ENCODE data around the gene GUCY2F.

Gene GUCY2F

DNA sequence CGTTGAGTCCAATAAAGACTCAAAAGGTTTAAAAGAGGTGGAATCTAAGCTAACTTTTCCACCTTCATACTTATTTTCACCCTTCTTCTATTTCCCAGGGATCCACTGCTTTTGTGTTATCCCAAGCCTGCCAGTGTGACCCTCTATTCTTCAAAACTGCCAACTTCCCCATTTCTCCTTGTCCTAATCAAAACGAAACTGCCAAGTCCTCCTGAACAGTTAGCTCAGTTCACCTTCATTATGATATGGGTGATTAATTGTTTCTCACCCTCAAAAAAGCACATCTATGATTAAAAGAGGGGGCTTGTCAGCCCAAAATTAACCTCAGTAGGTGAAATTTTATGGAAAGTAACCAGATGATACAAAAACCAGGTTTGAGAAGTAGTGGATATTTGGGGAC, 108.4 kb downstream of the GUCY2F start:
- Mint-ChIP-seq H3K27me3 (no peaks in the 10 kb centered on the region), H3K27ac (no peak overlapping the region), H3K36me3 (ENCODE audit: low read depth) (no peaks in the 10 kb centered on the region), H3K4me1 (ENCODE audit: low read depth) (no peaks in the 10 kb centered on the region), H3K9me3 (no peaks in the 10 kb centered on the region), H3K4me3 (no peak overlapping the region)

DNA sequence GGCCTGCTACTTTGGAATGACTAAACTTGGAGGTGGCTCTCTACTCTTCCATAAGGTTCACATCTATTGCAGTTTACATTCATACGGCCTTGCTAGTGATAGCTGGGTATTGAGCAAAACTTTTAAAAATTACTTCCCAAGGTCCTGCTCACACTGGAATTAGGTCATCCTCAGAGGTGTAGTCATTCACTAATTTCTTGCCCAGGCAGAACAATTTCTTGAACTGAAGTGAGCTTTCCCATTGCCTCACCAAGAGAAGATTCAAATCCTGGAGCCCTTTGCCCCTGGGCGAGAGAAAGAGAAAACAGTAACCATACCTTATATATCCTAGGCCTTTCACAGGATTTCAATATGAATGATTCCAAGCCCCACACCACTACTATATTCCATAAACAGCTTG, 109.2 kb downstream of the GUCY2F start:
- no peak overlapping the region for H3K4me3 Mint-ChIP-seq
- no peak overlapping the region for H3K27ac Mint-ChIP-seq
- H3K27me3 Mint-ChIP-seq, result no peaks in the 10 kb centered on the region
- no peaks in the 10 kb centered on the region for H3K4me1 Mint-ChIP-seq (ENCODE audit: low read depth)
- H3K9me3 Mint-ChIP-seq, result no peaks in the 10 kb centered on the region
- no peaks in the 10 kb centered on the region for H3K36me3 Mint-ChIP-seq (ENCODE audit: low read depth)

- peaks cover 3% of the 10 kb centered on the region for H3K27me3 Mint-ChIP-seq
- no peaks in the 10 kb centered on the region for H3K4me1 Mint-ChIP-seq (ENCODE audit: low read depth)
- no peaks in the 10 kb centered on the region for H3K9me3 Mint-ChIP-seq
- no peak overlapping the region for H3K27ac Mint-ChIP-seq
- H3K4me3 Mint-ChIP-seq, result no peak overlapping the region
- no peaks in the 10 kb centered on the region for H3K36me3 Mint-ChIP-seq (ENCODE audit: low read depth)
Measured at GRCh38 chrX:109372291-109372690, 109.6 kb downstream of the GUCY2F start.

GRCh38 chrX:109362101-109362500, 119.8 kb downstream of the GUCY2F start:
- Mint-ChIP-seq H3K27ac (no peak overlapping the region), H3K27me3 (no peaks in the 10 kb centered on the region), H3K9me3 (no peaks in the 10 kb centered on the region), H3K4me3 (no peak overlapping the region), H3K36me3 (ENCODE audit: low read depth) (no peaks in the 10 kb centered on the region), H3K4me1 (ENCODE audit: low read depth) (no peaks in the 10 kb centered on the region)

DNA sequence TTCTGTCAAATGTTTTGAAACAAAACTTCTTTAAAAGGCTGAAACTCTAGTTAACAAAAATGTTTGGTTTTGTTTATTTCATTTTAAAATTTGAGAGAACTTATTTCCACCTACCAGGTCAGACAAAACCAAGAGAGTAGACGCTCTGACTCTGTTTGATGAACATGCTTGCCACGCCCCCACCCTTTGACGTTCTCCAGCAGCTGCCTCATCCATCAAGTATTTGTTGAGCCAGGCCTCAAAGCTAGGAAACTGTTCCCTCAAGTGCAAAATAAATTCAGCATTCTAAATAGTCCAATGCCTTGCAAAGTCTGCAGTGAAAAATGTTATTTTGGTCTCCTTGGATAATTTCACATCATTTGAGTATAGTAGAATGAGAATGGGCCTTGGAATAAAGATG, 121.6 kb downstream of the GUCY2F start:
- Mint-ChIP-seq H3K9me3 (no peaks in the 10 kb centered on the region), H3K27ac (no peak overlapping the region), H3K36me3 (ENCODE audit: low read depth) (no peaks in the 10 kb centered on the region), H3K27me3 (no peaks in the 10 kb centered on the region), H3K4me1 (ENCODE audit: low read depth) (no peaks in the 10 kb centered on the region), H3K4me3 (no peak overlapping the region)

- no peaks in the 10 kb centered on the region for H3K4me1 Mint-ChIP-seq (ENCODE audit: low read depth)
- H3K9me3 Mint-ChIP-seq, result no peaks in the 10 kb centered on the region
- no peak overlapping the region for H3K27ac Mint-ChIP-seq
- H3K36me3 Mint-ChIP-seq (ENCODE audit: low read depth), result no peaks in the 10 kb centered on the region
- no peak overlapping the region for H3K4me3 Mint-ChIP-seq
- H3K27me3 Mint-ChIP-seq, result no peaks in the 10 kb centered on the region
Measured at GRCh38 chrX:109357706-109358105, 124.2 kb downstream of the GUCY2F start.

GRCh38 chrX:109356684-109357083, 125.2 kb downstream of the GUCY2F start:
- Mint-ChIP-seq H3K4me3 (no peak overlapping the region), H3K27me3 (no peaks in the 10 kb centered on the region), H3K4me1 (ENCODE audit: low read depth) (no peaks in the 10 kb centered on the region), H3K27ac (no peak overlapping the region), H3K36me3 (ENCODE audit: low read depth) (no peaks in the 10 kb centered on the region), H3K9me3 (no peaks in the 10 kb centered on the region)

DNA sequence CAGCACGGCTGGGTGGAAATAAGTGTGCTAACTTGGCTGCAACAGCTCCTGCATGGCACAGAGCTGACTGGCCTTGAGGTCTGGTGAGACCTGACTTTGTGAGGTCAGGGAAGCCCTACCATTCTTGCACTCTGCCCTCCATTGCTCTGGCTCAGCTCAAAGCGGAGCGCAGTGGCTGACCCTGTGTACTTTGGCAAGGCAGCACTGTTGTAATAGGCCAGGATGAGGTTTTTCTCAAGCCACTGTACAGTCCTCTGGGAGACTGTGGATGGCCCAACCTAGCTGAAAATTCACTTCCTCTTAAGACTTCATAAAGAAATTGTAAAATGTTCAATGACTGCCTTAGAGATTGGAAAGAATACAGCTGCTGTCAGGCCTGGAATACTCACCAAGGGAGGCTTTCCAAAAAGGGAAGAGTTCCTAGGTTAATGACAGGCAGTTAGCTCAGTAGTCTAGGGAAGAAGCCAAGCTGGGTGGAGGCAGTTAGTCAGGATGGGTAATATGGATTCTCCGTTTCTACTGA, 129.8 kb downstream of the GUCY2F start:
- Mint-ChIP-seq H3K27me3 (no peaks in the 10 kb centered on the region), H3K36me3 (ENCODE audit: low read depth) (no peaks in the 10 kb centered on the region), H3K9me3 (no peaks in the 10 kb centered on the region), H3K4me3 (no peak overlapping the region), H3K27ac (no peak overlapping the region), H3K4me1 (ENCODE audit: low read depth) (no peaks in the 10 kb centered on the region)

- no peak overlapping the region for H3K27ac Mint-ChIP-seq
- H3K4me1 Mint-ChIP-seq (ENCODE audit: low read depth), result no peaks in the 10 kb centered on the region
- H3K9me3 Mint-ChIP-seq, result no peaks in the 10 kb centered on the region
- H3K4me3 Mint-ChIP-seq, result no peak overlapping the region
- H3K27me3 Mint-ChIP-seq, result no peaks in the 10 kb centered on the region
- H3K36me3 Mint-ChIP-seq (ENCODE audit: low read depth), result no peaks in the 10 kb centered on the region
Measured at GRCh38 chrX:109351557-109351956, 130.3 kb downstream of the GUCY2F start.

DNA sequence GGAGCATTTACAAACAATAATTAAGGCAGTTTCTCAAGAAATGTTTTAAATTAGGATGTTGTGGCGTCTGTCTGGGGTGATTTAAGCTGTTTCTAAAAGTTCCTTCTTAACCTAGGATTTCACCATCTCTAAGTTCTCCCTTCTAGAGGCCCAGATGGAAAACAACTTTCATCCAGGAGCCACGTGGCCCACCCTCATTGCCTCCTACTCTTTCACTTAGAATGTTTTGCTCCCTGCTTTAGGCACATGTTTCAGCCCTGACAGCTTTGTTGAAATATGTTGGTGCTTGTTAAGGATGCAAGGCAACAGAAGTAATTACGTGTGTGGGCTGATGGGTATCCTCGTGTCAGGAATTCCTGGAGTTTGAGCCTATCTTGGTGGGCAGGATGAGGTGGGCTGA, 131.3 kb downstream of the GUCY2F start:
- Mint-ChIP-seq H3K4me1 (ENCODE audit: low read depth) (no peaks in the 10 kb centered on the region), H3K27ac (no peak overlapping the region), H3K9me3 (no peaks in the 10 kb centered on the region), H3K4me3 (no peak overlapping the region), H3K27me3 (no peaks in the 10 kb centered on the region), H3K36me3 (ENCODE audit: low read depth) (no peaks in the 10 kb centered on the region)

DNA sequence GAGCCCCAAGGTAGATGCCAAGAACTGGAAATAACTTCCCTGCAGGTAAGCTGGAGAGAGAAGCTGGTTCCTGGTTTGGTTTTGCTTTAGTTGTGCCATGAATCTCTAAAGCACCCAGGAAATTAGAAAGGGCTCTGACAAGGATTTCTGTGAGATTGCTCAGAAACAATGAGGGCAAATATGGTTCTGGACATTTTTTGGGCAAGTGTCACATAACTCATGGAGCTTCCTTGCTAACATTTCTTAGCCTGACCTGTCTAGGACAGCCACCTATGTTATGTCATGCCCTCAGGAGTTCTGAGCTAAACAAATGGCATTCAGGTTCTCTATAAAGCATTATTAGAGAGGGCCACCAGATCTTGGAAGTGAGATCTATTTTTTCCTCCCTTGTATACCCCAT, 131.8 kb downstream of the GUCY2F start:
- Mint-ChIP-seq H3K4me1 (ENCODE audit: low read depth) (no peaks in the 10 kb centered on the region), H3K4me3 (no peak overlapping the region), H3K9me3 (no peaks in the 10 kb centered on the region), H3K36me3 (ENCODE audit: low read depth) (no peaks in the 10 kb centered on the region), H3K27me3 (no peaks in the 10 kb centered on the region), H3K27ac (no peak overlapping the region)

- Mint-ChIP-seq H3K4me3 (no peak overlapping the region), H3K4me1 (ENCODE audit: low read depth) (no peaks in the 10 kb centered on the region), H3K36me3 (ENCODE audit: low read depth) (no peaks in the 10 kb centered on the region), H3K27me3 (no peaks in the 10 kb centered on the region), H3K9me3 (no peaks in the 10 kb centered on the region), H3K27ac (no peak overlapping the region)
Measured at GRCh38 chrX:109347632-109348031, 134.3 kb downstream of the GUCY2F start.

DNA sequence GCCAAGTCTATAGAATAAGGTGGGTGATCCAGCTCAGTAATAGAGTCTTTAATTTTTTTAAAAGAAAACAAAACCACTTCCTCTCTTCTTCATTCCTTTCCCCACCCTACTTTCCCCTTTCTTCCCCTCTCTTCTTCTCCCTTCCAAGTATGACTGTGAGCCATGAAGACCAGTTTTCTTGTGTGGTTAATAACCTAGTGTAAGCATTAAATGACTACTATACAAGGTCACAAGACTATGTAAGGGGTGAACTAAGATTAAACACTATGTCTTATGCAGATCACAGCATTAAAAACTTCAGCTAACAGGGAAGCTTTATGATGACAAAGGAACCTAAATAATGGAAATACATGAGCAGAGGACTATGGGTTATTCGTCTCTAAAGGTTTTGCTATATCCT, 135.4 kb downstream of the GUCY2F start:
- no peak overlapping the region for H3K27ac Mint-ChIP-seq

GRCh38 chrX:109345856-109346255, 136.0 kb downstream of the GUCY2F start:
- H3K4me3 Mint-ChIP-seq, result no peak overlapping the region
- no peaks in the 10 kb centered on the region for H3K27me3 Mint-ChIP-seq
- H3K9me3 Mint-ChIP-seq, result no peaks in the 10 kb centered on the region
- no peak overlapping the region for H3K27ac Mint-ChIP-seq
- H3K4me1 Mint-ChIP-seq (ENCODE audit: low read depth), result no peaks in the 10 kb centered on the region
- H3K36me3 Mint-ChIP-seq (ENCODE audit: low read depth), result no peaks in the 10 kb centered on the region

More for the DNA sequence above, 135.4 kb downstream of the GUCY2F start:
- Mint-ChIP-seq H3K9me3 (no peaks in the 10 kb centered on the region), H3K27me3 (no peaks in the 10 kb centered on the region), H3K4me1 (ENCODE audit: low read depth) (no peaks in the 10 kb centered on the region), H3K36me3 (ENCODE audit: low read depth) (no peaks in the 10 kb centered on the region), H3K4me3 (no peak overlapping the region)

DNA sequence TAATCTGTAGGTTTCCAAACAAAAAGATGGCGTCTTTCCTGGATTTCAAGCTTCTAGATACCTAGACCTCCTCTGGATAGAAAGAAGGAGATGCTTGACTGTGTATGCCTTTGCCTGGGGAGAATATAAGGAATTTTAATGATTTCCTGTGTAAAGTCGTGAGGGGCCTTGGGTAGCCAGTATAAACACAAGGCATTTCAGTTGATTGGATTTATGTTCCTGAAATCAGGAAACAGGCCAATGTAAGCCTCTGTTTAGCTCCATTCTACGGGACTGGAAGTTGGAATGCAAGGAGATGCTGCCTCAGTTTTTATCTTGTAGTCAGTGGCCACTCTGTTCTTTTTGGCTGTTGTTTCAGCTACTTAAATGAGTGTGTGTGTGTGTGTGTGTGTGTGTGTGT, 137.2 kb downstream of the GUCY2F start:
- H3K9me3 Mint-ChIP-seq, result no peaks in the 10 kb centered on the region
- no peak overlapping the region for H3K27ac Mint-ChIP-seq
- no peaks in the 10 kb centered on the region for H3K27me3 Mint-ChIP-seq
- no peaks in the 10 kb centered on the region for H3K4me1 Mint-ChIP-seq (ENCODE audit: low read depth)
- H3K4me3 Mint-ChIP-seq, result no peak overlapping the region
- no peaks in the 10 kb centered on the region for H3K36me3 Mint-ChIP-seq (ENCODE audit: low read depth)

DNA sequence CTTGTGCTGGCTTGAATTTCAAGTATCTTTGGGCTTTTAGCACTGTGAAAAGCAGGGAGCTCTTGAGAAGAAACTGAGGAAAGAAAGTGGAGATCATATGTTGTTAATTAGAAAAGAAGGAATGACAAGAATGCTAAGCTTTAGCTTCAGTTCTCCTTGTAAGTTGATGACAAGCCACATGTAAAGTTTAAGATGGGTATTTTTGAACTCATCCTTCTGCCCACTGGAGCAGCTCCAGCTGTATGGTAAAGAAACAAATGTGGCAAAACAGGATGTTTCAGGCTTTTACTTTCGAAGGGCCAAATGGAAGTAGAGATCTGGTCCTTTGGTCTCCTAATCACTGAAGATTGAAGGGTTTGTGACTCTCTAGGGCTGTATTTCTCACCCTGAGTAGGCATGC, 137.8 kb downstream of the GUCY2F start:
- Mint-ChIP-seq H3K36me3 (ENCODE audit: low read depth) (no peaks in the 10 kb centered on the region), H3K9me3 (no peaks in the 10 kb centered on the region), H3K27ac (no peak overlapping the region), H3K4me1 (ENCODE audit: low read depth) (no peaks in the 10 kb centered on the region), H3K27me3 (no peaks in the 10 kb centered on the region), H3K4me3 (no peak overlapping the region)
